ENCODE results near the gene IPCEF1. TPM values are rescaled to one million over a fixed set of nuclear protein-coding genes. Genes with fewer than 3 reads are reported as not detected.

Gene IPCEF1
- total RNA-seq, 4 donors from 2014 or later = 0.37 to 8.7 (median 3.8) TPM

DNA sequence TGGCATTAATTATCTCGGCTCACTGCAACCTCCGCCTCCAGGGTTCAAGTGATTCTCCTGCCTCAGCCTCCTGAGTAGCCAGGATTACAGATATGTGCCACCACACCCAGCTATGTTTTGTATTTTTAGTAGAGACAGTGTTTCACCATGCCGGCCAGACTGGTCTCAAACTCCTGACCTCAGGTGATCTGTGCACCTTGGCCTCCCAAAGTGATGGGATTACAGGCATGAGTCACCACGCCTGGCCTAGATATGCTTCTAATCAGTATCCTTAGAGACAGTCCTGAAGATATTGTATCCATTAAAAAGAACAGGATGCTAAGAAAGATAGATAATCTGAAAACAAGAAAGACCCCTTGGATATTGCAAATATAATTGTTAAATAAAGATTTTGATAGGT, 3.1 kb upstream of the IPCEF1 start:
- intact Hi-C loops (cut with DNase I; ENCODE audit: low total_unique reads) (no loop called here), in situ Hi-C loops (cut with MboI; ENCODE audit: low pct_ligation_motif_present in 1 of 4, low pct_unique_long_range_greater_than_20kb in 1 of 4, low sequenced_read_pairs in 3 of 4) (loop anchor here in 1 of 4 donors (25.0 kb wide), 1 partner anchor 197 kb away; no protein-coding TSS in a partner anchor)
- no peaks in the 10 kb centered on the region for H3K27me3 ChIP-seq
- H3K9me3 ChIP-seq = no peaks in the 10 kb centered on the region
- DNase-seq = no peak
- no peak overlapping the region for H3K4me3 ChIP-seq
- H3K36me3 ChIP-seq = no peaks in the 10 kb centered on the region
- H3K4me1 ChIP-seq = no peaks in the 10 kb centered on the region
- TF ChIP-seq POLR2AphosphoS5 (IDR thresholded peaks at IDR 0.05) (no peak), POLR2A (IDR thresholded peaks at IDR 0.05) (no peak), EP300 (IDR thresholded peaks at IDR 0.05; ENCODE audit: low read depth) (no peak)
- TF ChIP-seq, protein P1, sequence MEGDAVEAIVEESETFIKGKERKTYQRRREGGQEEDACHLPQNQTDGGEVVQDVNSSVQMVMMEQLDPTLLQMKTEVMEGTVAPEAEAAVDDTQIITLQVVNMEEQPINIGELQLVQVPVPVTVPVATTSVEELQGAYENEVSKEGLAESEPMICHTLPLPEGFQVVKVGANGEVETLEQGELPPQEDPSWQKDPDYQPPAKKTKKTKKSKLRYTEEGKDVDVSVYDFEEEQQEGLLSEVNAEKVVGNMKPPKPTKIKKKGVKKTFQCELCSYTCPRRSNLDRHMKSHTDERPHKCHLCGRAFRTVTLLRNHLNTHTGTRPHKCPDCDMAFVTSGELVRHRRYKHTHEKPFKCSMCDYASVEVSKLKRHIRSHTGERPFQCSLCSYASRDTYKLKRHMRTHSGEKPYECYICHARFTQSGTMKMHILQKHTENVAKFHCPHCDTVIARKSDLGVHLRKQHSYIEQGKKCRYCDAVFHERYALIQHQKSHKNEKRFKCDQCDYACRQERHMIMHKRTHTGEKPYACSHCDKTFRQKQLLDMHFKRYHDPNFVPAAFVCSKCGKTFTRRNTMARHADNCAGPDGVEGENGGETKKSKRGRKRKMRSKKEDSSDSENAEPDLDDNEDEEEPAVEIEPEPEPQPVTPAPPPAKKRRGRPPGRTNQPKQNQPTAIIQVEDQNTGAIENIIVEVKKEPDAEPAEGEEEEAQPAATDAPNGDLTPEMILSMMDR (IDR thresholded peaks at IDR 0.05) = no peak
- H3K27ac ChIP-seq = no peak overlapping the region
- 86% methylated on average over 4 of the region's 4 CpGs; no CpG with 5 or more reads in 1 of the 2 donors for WGBS, 2 donors (ENCODE audit: low coverage in 1 of 2)

DNA sequence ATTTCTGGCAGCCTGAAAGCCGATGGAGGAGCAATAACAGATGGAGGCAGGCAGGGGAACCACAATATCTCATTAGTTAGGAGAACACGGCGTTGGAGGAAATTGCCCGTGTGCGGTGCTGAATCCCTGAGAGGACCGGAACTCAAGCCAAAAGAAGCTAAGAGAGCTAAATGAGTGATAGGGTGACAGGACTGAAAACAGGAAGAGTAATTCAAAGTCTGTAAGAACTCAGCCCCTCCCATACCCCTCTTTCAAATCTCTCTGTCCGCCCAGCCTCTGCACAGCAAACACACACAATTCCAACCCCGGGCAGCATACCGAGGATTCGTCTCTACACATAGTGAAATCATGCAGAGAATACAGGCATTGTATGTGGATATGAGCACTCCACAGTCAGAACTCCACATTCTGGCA, 2.6 kb upstream of the IPCEF1 start:
- Histone ChIP-seq H3K4me3 (no peak overlapping the region), H3K4me1 (no peaks in the 10 kb centered on the region), H3K9me3 (no peaks in the 10 kb centered on the region), H3K27ac (no peak overlapping the region), H3K27me3 (no peaks in the 10 kb centered on the region), H3K36me3 (no peaks in the 10 kb centered on the region)
- no peak for DNase-seq
- intact Hi-C loops (cut with DNase I; ENCODE audit: low total_unique reads) = no loop called here
- 64 to 66% methylated on average over 9 to 10 of the region's 10 CpGs for WGBS, 2 donors (ENCODE audit: low coverage in 1 of 2)
- in situ Hi-C loops (cut with MboI; ENCODE audit: low pct_ligation_motif_present in 1 of 4, low pct_unique_long_range_greater_than_20kb in 1 of 4, low sequenced_read_pairs in 3 of 4) = loop anchor here in 1 of 4 donors (25.0 kb wide), 1 partner anchor 197 kb away; no protein-coding TSS in a partner anchor
- TF ChIP-seq POLR2AphosphoS5 (IDR thresholded peaks at IDR 0.05) (no peak), POLR2A (IDR thresholded peaks at IDR 0.05) (no peak), EP300 (IDR thresholded peaks at IDR 0.05; ENCODE audit: low read depth) (no peak)
- TF ChIP-seq, protein P1 (IDR thresholded peaks at IDR 0.05) = no peak

DNA sequence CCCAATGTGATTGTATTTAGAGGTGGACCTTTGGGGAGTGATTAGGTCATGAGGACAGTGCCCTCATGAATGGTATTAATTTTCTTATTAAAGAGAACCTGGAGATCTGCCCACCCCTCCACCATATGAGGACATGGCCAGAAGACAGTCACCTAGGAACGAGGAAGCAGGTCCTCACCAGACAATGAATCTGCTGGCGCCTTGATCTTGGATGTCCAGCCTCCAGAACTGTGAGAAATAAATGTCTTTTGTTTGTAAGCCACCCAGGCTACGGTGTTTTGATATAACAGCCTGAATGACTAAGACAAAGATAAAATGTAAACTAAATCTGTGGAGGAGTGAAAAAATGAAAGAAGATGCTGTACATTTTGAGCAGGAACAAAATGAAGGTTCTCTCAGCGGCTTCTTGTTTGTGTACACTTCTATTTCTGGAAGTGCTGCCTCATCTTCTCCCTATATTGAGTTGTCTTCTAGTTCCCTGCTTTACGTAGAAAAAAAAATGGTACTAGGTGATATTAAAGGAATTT, 1.5 kb upstream of the IPCEF1 start:
- H3K27ac ChIP-seq = no peak overlapping the region
- no peaks in the 10 kb centered on the region for H3K4me1 ChIP-seq
- TF ChIP-seq, protein P1 (IDR thresholded peaks at IDR 0.05) = no peak
- TF ChIP-seq POLR2A (IDR thresholded peaks at IDR 0.05) (no peak), POLR2AphosphoS5 (IDR thresholded peaks at IDR 0.05) (no peak), EP300 (IDR thresholded peaks at IDR 0.05; ENCODE audit: low read depth) (no peak)
- in situ Hi-C loops (cut with MboI; ENCODE audit: low pct_ligation_motif_present in 1 of 4, low pct_unique_long_range_greater_than_20kb in 1 of 4, low sequenced_read_pairs in 3 of 4) (loop anchor here in 1 of 4 donors (25.0 kb wide), 1 partner anchor 196 kb away; no protein-coding TSS in a partner anchor), intact Hi-C loops (cut with DNase I; ENCODE audit: low total_unique reads) (no loop called here)
- H3K36me3 ChIP-seq = no peaks in the 10 kb centered on the region
- H3K4me3 ChIP-seq = no peak overlapping the region
- H3K27me3 ChIP-seq = no peaks in the 10 kb centered on the region
- 81 to 88% methylated on average over 5 of the region's 5 CpGs for WGBS, 2 donors (ENCODE audit: low coverage in 1 of 2)
- no peaks in the 10 kb centered on the region for H3K9me3 ChIP-seq
- no peak for DNase-seq

DNA sequence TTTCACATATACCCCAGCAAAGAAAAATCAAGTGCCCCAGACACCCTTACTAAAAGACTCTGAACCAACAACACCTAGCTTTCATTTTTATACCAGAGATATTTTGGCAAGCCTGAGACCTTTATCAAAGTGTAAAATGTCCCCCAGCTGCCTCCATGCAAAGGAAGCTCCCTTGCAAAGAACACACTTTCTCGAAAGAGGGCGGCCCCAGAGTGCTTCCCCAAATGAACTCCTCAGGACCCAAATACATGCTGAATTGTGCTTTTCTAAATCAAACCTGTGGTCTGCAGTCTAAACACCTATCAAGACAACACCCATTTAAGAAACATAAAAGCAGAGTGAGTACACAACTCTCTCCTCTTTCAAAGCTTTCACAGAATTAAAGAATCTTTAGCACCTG, 490 bp downstream of the IPCEF1 start:
- 60 to 100% methylated on average over 2 of the region's 2 CpGs for WGBS, 2 donors (ENCODE audit: low coverage in 1 of 2)
- TF ChIP-seq, protein P1 (IDR thresholded peaks at IDR 0.05) = no peak
- TF ChIP-seq POLR2AphosphoS5 (IDR thresholded peaks at IDR 0.05) (no peak), EP300 (IDR thresholded peaks at IDR 0.05; ENCODE audit: low read depth) (no peak), POLR2A (IDR thresholded peaks at IDR 0.05) (no peak)
- in situ Hi-C loops (cut with MboI; ENCODE audit: low pct_ligation_motif_present in 1 of 4, low pct_unique_long_range_greater_than_20kb in 1 of 4, low sequenced_read_pairs in 3 of 4) = loop anchor here in 1 of 4 donors (25.0 kb wide), 1 partner anchor 194 kb away; no protein-coding TSS in a partner anchor
- intact Hi-C loops (cut with DNase I; ENCODE audit: low total_unique reads) = no loop called here
- no peak for DNase-seq
- H3K27me3 ChIP-seq = no peaks in the 10 kb centered on the region
- H3K27ac ChIP-seq = peak overlapping the region in 1 of 4 donors; percentile 8
- no peaks in the 10 kb centered on the region for H3K9me3 ChIP-seq
- H3K36me3 ChIP-seq = no peaks in the 10 kb centered on the region
- H3K4me3 ChIP-seq = no peak overlapping the region
- no peaks in the 10 kb centered on the region for H3K4me1 ChIP-seq

Measured in transverse colon (tissue), 4 donors.